DND-41 (cell line): ENCODE measurements around the gene CNOT2.

Source experiments
- ATAC-seq: fragments of 200-7000 bp; cut with Tn5 transposase; 3 replicates; pipeline ENCODE4 v1.9.1; 2021; ENCODE audit warnings: low read depth; ENCODE audit not compliant: insufficient read depth
- DNase-seq: peaks from one replicate; pipeline ENCODE4 v3.0.0-alpha.2; 2020
- H2AFZ ChIP-seq: 2 replicates; pipeline ENCODE4 v1.6.0; 2012; ENCODE audit warnings: low read depth, low read length
- H3K27ac ChIP-seq: 2 replicates; pipeline ENCODE4 v1.5.1; 2012; ENCODE audit warnings: low read length, inconsistent platforms
- H3K27me3 ChIP-seq: fragments of 200-600 bp; sonication (generic); 2 replicates; pipeline ENCODE4 v1.6.0; 2012; ENCODE audit warnings: low read length, mild to moderate bottlenecking, inconsistent platforms; ENCODE audit not compliant: insufficient read depth, poor library complexity
- H3K36me3 ChIP-seq: 2 replicates; pipeline ENCODE4 v1.5.1; 2012; ENCODE audit warnings: low read length, inconsistent platforms; ENCODE audit not compliant: insufficient read depth
- H3K4me1 ChIP-seq: 2 replicates; pipeline ENCODE4 v1.5.1; 2012; ENCODE audit warnings: mild to moderate bottlenecking, low read length; ENCODE audit not compliant: insufficient read depth
- H3K4me2 ChIP-seq: 2 replicates; pipeline ENCODE4 v1.6.0; 2012; ENCODE audit warnings: mild to moderate bottlenecking, moderate library complexity, low read length, inconsistent platforms; ENCODE audit not compliant: insufficient read depth
- H3K4me3 ChIP-seq, 2 experiments: fragments of 200-600 bp in 1 of 2; shearing (Covaris generic) in 1 of 2; 2 replicates each; pipeline ENCODE4 v1.5.1; 2012 to 2016; ENCODE audit warnings: inconsistent platforms in 2 of 2, low read length in 2 of 2, mild to moderate bottlenecking in 2 of 2, low read depth in 1 of 2, moderate library complexity in 1 of 2
- H3K79me2 ChIP-seq: 2 replicates; pipeline ENCODE4 v1.6.0; 2012; ENCODE audit warnings: low read length, inconsistent platforms; ENCODE audit not compliant: insufficient read depth
- H3K9ac ChIP-seq: 2 replicates; pipeline ENCODE4 v1.6.0; 2012; ENCODE audit warnings: low read depth, mild to moderate bottlenecking, inconsistent platforms, low read length, moderate library complexity
- H3K9me3 ChIP-seq: 2 replicates; pipeline ENCODE4 v1.5.1; 2012; ENCODE audit warnings: low read length, moderate library complexity, mild to moderate bottlenecking, inconsistent platforms; ENCODE audit not compliant: insufficient read depth, severe bottlenecking
- H4K20me1 ChIP-seq: 2 replicates; pipeline ENCODE4 v1.6.0; 2012; ENCODE audit warnings: low read length; ENCODE audit not compliant: insufficient read depth
- EZH2 ChIP-seq: IDR thresholded peaks from 3 replicates; pipeline ENCODE4 v1.6.1; 2012; ENCODE audit warnings: borderline replicate concordance, low read depth, mild to moderate bottlenecking, moderate library complexity, low read length, inconsistent platforms; ENCODE audit not compliant: severe bottlenecking
- TF ChIP-seq, protein P1 (sequence below): IDR thresholded peaks from 2 replicates; pipeline ENCODE4 v1.5.1; 2012; ENCODE audit warnings: borderline replicate concordance, low read length, moderate library complexity, mild to moderate bottlenecking; ENCODE audit not compliant: poor library complexity, severe bottlenecking; ENCODE audit errors: extremely low read depth

The CNOT2 gene

DNA sequence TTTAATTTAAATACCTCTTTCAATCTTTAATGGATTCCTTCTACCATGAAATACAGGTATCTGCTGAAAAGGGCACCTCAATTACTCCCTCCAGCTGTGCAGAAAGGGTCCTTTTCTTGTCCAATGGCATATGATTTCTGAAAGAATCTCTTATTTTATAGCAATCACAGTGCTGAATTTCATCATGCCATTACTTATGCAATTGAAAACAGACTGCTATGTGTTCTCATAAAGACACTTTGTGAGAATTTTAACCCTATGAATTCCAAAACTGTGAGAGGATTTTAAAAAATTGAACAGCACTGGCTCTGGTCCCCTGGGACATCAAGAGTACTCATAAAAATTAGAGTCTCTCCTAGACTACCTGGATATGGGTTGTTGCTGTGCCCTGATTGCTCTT is 45.9 kb upstream of the CNOT2 start:
- no peak overlapping the region for H3K27ac ChIP-seq
- H3K36me3 ChIP-seq, result no peaks in the 10 kb centered on the region
- ATAC-seq (no peak), DNase-seq (no peak)
- no peak overlapping the region for H3K4me2 ChIP-seq
- no peak overlapping the region for H3K4me3 ChIP-seq
- no peak overlapping the region for H2AFZ ChIP-seq
- H3K4me1 ChIP-seq, result no peaks in the 10 kb centered on the region
- no peaks in the 10 kb centered on the region for H4K20me1 ChIP-seq
- TF ChIP-seq EZH2, result no peak
- TF ChIP-seq, protein P1, sequence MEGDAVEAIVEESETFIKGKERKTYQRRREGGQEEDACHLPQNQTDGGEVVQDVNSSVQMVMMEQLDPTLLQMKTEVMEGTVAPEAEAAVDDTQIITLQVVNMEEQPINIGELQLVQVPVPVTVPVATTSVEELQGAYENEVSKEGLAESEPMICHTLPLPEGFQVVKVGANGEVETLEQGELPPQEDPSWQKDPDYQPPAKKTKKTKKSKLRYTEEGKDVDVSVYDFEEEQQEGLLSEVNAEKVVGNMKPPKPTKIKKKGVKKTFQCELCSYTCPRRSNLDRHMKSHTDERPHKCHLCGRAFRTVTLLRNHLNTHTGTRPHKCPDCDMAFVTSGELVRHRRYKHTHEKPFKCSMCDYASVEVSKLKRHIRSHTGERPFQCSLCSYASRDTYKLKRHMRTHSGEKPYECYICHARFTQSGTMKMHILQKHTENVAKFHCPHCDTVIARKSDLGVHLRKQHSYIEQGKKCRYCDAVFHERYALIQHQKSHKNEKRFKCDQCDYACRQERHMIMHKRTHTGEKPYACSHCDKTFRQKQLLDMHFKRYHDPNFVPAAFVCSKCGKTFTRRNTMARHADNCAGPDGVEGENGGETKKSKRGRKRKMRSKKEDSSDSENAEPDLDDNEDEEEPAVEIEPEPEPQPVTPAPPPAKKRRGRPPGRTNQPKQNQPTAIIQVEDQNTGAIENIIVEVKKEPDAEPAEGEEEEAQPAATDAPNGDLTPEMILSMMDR, result no peak
- no peaks in the 10 kb centered on the region for H3K27me3 ChIP-seq
- no peak overlapping the region for H3K9ac ChIP-seq
- no peaks in the 10 kb centered on the region for H3K79me2 ChIP-seq
- H3K9me3 ChIP-seq, result no peaks in the 10 kb centered on the region

DNA sequence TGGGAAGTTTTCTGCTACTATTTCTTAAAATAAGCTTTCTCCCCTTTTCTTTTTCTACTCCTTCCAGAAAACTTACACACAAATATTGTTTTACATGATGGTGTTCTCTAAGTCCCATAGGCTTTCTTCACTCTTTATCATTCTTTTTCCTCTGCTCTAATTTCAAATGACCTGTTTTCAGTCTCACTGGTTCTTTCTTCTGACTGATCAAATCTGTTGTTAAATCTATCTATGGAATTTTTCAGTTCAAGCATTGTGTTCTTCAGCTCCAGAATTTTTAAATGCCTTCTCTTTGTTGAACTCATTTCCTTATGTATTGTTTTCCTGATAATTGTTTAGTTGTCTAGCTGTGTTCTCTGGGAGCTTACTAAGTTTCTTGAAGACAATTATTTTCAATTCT is 29.5 kb upstream of the CNOT2 start:
- Histone ChIP-seq H3K79me2 (no peaks in the 10 kb centered on the region), H3K36me3 (no peaks in the 10 kb centered on the region), H3K9me3 (peaks cover 24% of the 10 kb centered on the region), H2AFZ (no peak overlapping the region), H3K4me1 (no peaks in the 10 kb centered on the region), H3K4me3 (no peak overlapping the region), H4K20me1 (no peaks in the 10 kb centered on the region), H3K9ac (no peak overlapping the region), H3K4me2 (no peak overlapping the region), H3K27ac (no peak overlapping the region), H3K27me3 (no peaks in the 10 kb centered on the region)
- ATAC-seq (no peak), DNase-seq (no peak)
- no peak for TF ChIP-seq EZH2
- TF ChIP-seq, protein P1, result no peak

DNA sequence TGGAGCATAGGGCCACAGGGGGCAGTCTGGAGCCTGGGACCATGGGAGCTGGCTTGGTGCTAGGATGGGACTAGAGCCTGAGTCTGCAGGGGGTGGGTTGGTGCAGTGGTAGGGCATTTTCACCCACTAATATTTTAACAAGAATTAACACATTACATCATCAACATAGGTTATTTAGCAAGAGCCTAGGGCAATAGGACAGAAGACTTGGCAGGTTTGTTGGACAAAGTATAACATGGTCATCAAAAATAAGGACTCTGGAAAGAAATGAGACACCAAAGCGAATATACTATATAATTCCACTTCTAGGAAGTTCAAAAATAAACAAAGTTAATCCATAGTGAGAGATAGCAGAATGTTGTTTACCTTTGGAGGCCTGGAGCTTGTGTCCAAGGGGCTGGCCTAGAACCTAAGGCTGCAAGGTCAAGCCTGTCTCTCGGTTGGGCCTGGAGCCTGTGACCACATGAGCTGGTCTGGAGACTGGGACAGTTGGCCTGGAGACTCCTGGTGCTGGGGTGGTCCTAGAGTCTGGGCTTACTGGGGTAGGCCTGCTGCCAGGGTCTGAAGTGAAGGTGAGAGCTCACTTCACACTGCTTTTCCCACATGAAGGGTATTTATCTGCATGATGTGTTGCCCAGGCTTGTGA is 28.1 kb upstream of the CNOT2 start:
- TF ChIP-seq EZH2, result no peak
- TF ChIP-seq, protein P1, result no peak
- Histone ChIP-seq H3K27ac (no peak overlapping the region), H3K79me2 (no peaks in the 10 kb centered on the region), H3K36me3 (no peaks in the 10 kb centered on the region), H2AFZ (no peak overlapping the region), H3K9me3 (peaks cover 17% of the 10 kb centered on the region), H3K9ac (no peak overlapping the region), H3K4me2 (no peak overlapping the region), H3K27me3 (no peaks in the 10 kb centered on the region), H3K4me1 (no peaks in the 10 kb centered on the region), H4K20me1 (no peaks in the 10 kb centered on the region), H3K4me3 (no peak overlapping the region)
- DNase-seq, result no peak
- ATAC-seq, result no peak

DNA sequence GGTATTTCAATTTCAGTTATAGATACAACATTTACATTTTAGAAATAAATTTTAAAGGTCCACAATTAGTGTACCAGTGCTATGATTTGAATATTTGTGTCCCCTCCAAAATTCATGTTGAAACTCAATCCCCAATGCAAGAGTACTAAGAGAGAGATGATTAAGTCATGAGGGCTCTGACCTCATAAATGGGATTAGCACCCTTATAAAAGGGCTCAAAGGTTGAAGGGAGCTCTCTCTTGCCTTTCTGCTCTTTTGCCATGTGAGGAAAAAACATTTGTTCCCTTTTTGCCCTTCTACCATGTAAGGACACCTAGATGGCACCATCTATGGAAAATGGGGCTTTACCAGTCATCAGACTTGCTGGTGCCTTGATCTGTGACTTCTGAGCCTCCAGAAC is 25.8 kb upstream of the CNOT2 start:
- H3K79me2 ChIP-seq, result no peaks in the 10 kb centered on the region
- DNase-seq (no peak), ATAC-seq (no peak)
- no peaks in the 10 kb centered on the region for H3K27me3 ChIP-seq
- H4K20me1 ChIP-seq, result no peaks in the 10 kb centered on the region
- H3K36me3 ChIP-seq, result no peaks in the 10 kb centered on the region
- no peak overlapping the region for H3K27ac ChIP-seq
- no peak overlapping the region for H3K4me2 ChIP-seq
- no peak for TF ChIP-seq EZH2
- TF ChIP-seq, protein P1, result no peak
- no peak overlapping the region for H3K4me3 ChIP-seq
- H3K9me3 ChIP-seq, result peaks cover 17% of the 10 kb centered on the region
- no peaks in the 10 kb centered on the region for H3K4me1 ChIP-seq
- no peak overlapping the region for H2AFZ ChIP-seq
- no peak overlapping the region for H3K9ac ChIP-seq
